ENCODE measurements around the gene AP4S1. TPM values are rescaled to one million over a fixed set of nuclear protein-coding genes. Genes with fewer than 3 reads are reported as not detected.

Gene AP4S1
- total RNA-seq, 1 donor from 2014 or later: 7.1 TPM

- H3K9me3 ChIP-seq: no peaks in the 10 kb centered on the region
- no peak for DNase-seq
- H3K4me1 ChIP-seq: peaks cover 4% of the 10 kb centered on the region
- peak; percentile 77 for ATAC-seq
- no peak overlapping the region for H3K4me3 ChIP-seq
- intact Hi-C loops (cut with DNase I): no loop called here
- no peak for TF ChIP-seq CTCF (IDR thresholded peaks at IDR 0.05)
- peaks cover 90% of the 10 kb centered on the region for H3K36me3 ChIP-seq
- no peak overlapping the region for H3K27ac ChIP-seq
- no peaks in the 10 kb centered on the region for H3K27me3 ChIP-seq
Measured at GRCh38 chr14:31127690-31128089, 102.2 kb downstream of the AP4S1 start.

- Histone ChIP-seq H3K4me1 (peaks cover 4% of the 10 kb centered on the region), H3K9me3 (no peaks in the 10 kb centered on the region), H3K4me3 (no peak overlapping the region), H3K27me3 (no peaks in the 10 kb centered on the region), H3K36me3 (peaks cover 90% of the 10 kb centered on the region), H3K27ac (no peak overlapping the region)
- ATAC-seq (peak; percentile 77), DNase-seq (no peak)
- intact Hi-C loops (cut with DNase I): no loop called here
- TF ChIP-seq CTCF (IDR thresholded peaks at IDR 0.05): no peak
Measured at GRCh38 chr14:31128601-31129526, 103.4 kb downstream of the AP4S1 start.

- Histone ChIP-seq H3K4me3 (no peak overlapping the region), H3K36me3 (peaks cover 88% of the 10 kb centered on the region), H3K27me3 (no peaks in the 10 kb centered on the region), H3K4me1 (peaks cover 2% of the 10 kb centered on the region), H3K27ac (no peak overlapping the region), H3K9me3 (no peaks in the 10 kb centered on the region)
- intact Hi-C loops (cut with DNase I): no loop called here
- DNase-seq (no peak), ATAC-seq (no peak)
- TF ChIP-seq CTCF (IDR thresholded peaks at IDR 0.05): no peak
Measured at GRCh38 chr14:31133133-31133532, 107.7 kb downstream of the AP4S1 start.

- Histone ChIP-seq H3K9me3 (no peaks in the 10 kb centered on the region), H3K4me1 (no peaks in the 10 kb centered on the region), H3K27me3 (no peaks in the 10 kb centered on the region), H3K27ac (no peak overlapping the region), H3K36me3 (peaks cover 96% of the 10 kb centered on the region), H3K4me3 (no peak overlapping the region)
- intact Hi-C loops (cut with DNase I): no loop called here
- TF ChIP-seq CTCF (IDR thresholded peaks at IDR 0.05): no peak
- DNase-seq (no peak), ATAC-seq (no peak)
Measured at GRCh38 chr14:31137214-31137889, 111.9 kb downstream of the AP4S1 start.

GRCh38 chr14:31138301-31138700 is 112.9 kb downstream of the AP4S1 start:
- ATAC-seq (no peak), DNase-seq (no peak)
- Histone ChIP-seq H3K4me3 (no peak overlapping the region), H3K27ac (no peak overlapping the region), H3K27me3 (no peaks in the 10 kb centered on the region), H3K36me3 (peaks cover 96% of the 10 kb centered on the region), H3K4me1 (no peaks in the 10 kb centered on the region), H3K9me3 (no peaks in the 10 kb centered on the region)
- intact Hi-C loops (cut with DNase I): no loop called here
- no peak for TF ChIP-seq CTCF (IDR thresholded peaks at IDR 0.05)

All from upper lobe of right lung (tissue), 1 donor.